Measurements from ENCODE around the gene CDHR3.

CDHR3 gene

DNA sequence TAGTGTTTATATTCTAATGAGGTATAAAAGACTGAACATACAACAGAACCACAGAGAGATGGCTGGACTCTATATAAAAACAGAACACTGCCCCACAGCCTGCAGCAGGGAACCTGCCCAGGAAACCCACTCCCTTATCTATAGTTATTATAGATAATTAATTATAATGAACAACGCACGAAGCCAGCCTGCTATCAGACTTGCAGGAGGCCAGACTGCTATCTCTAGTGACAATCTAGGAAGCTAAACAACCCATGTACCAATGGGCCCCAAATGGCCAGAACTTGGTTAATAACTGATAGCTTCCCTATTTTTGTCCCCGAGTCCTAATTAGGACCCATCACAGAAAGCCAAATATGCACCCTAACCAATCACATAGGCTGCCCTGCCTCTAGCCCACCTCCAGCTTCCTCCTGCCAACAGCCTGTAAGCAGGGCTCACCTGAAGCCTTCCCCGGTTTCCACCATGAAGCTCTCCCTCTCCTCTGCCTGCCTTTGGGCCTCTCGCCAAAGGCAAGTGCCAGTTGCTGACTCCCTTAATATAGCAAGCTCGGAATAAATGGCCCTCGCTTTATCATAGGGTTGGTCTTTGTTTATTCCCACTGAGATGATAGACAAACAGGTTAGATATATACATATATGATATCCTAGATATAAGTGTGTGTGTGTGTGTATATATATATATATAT, 74.6 kb downstream of the CDHR3 start:
- DNase-seq, result no peak
- Mint-ChIP-seq H3K27me3 (peaks cover 2% of the 10 kb centered on the region), H3K27ac (no peak overlapping the region), H3K9me3 (no peaks in the 10 kb centered on the region), H3K4me1 (peaks cover 17% of the 10 kb centered on the region), H3K4me3 (no peak overlapping the region), H3K36me3 (ENCODE audit: low read depth) (no peaks in the 10 kb centered on the region)
- ATAC-seq, result no peak

DNA sequence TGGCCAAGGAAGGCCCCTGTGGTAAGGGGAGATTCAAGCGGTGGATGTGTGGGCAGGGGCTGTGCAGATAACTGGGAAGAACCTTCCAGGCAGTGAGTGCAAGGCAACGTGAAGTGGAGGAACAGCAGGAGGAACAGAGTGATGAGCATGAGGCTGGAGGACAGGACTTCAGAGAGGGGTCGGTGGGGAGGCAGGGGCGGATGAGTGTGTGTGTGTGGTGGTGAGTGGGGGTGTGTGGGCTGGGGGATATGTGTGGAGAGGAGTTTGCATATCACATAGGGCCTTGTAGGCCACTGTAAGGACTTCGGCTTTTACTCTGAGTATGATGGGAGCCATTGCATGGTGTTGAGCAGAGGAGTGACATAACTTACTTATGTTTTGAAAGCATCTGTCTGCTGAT, 75.2 kb downstream of the CDHR3 start:
- no peaks in the 10 kb centered on the region for H3K36me3 Mint-ChIP-seq (ENCODE audit: low read depth)
- H3K4me1 Mint-ChIP-seq, result peaks cover 20% of the 10 kb centered on the region
- DNase-seq (no peak), ATAC-seq (no peak)
- H3K9me3 Mint-ChIP-seq, result no peaks in the 10 kb centered on the region
- H3K27ac Mint-ChIP-seq, result no peak overlapping the region
- no peak overlapping the region for H3K4me3 Mint-ChIP-seq
- peaks cover 2% of the 10 kb centered on the region for H3K27me3 Mint-ChIP-seq

DNA sequence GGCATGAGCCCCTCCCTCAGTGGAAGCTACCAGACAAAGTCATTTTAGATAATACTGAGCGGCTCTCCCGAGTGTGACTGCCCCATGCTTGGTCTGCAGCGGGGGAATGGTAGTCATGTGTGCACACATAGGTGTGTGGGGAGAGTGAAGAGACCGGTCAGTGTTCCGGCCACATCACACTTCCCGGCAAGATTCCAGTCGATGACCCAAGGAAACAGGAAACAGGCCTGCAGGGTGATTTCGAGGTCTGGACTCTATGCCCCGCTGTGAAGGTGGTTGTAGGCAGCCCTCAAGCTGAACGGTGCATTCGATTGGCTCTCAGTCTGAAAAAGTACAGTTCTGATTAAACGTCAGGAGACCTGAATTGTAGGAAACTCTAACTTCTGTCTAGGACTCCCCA, 75.9 kb downstream of the CDHR3 start:
- peaks cover 20% of the 10 kb centered on the region for H3K4me1 Mint-ChIP-seq
- ATAC-seq, result no peak
- H3K27me3 Mint-ChIP-seq, result peaks cover 2% of the 10 kb centered on the region
- H3K9me3 Mint-ChIP-seq, result no peaks in the 10 kb centered on the region
- H3K4me3 Mint-ChIP-seq, result no peak overlapping the region
- H3K27ac Mint-ChIP-seq, result no peak overlapping the region
- DNase-seq, result no peak
- H3K36me3 Mint-ChIP-seq (ENCODE audit: low read depth), result no peaks in the 10 kb centered on the region

DNA sequence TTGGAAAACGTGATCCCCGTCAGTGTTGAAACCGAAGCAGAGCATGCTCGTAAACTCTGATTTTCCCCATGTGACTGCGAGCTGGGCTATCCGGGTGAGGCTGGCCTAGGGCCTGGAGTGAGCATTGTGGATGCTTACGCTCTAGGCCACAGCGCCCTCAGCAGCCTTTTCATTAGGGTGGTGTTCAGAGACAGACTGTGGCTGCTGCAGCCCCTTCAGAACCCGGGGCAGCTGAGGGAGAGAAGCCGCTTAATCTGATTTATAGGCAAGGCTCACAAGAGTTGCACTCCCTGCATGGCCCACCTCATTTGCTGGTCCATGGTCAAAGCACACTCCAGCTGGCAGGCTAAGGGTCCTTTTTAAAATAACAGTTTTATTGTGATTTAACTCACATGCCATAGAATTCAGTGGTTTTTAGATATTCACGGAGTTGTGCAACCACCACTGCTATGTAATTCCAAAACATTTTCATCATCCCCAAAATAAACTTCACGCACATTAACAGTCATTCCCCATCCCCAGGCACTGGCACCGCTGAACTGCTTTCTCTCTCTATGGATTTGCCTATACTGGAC, 76.5 kb downstream of the CDHR3 start:
- Mint-ChIP-seq H3K36me3 (ENCODE audit: low read depth) (no peaks in the 10 kb centered on the region), H3K4me3 (no peak overlapping the region), H3K4me1 (peaks cover 20% of the 10 kb centered on the region), H3K27ac (no peak overlapping the region), H3K9me3 (no peaks in the 10 kb centered on the region), H3K27me3 (peaks cover 2% of the 10 kb centered on the region)
- DNase-seq (no peak), ATAC-seq (no peak)

DNA sequence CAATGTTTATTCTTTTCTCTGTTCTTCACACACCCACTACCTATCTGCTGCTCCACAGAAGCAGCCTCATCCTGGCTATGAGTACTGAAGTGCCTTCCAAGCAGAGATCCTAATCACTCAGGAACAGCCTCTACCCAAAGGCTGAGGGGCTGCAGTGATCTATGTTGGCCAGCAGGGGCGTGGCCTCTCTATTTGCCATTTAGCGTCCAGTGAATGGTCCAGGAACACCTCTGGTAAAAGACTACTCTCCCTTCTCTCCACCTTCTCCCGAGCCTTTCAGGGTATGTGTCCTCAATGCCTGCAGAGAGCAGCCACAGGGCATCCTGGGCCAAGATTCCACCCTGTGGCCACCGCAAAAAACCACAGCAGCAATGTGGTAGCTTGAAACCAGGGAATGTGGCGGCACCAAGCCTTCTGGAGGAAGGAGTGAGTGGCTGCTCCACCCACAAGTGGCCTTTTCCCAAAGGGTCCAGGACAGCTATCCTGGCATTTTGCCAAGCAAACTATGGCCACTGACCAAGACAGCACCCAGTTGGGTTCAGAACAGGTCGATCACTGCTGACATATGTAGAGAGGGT, 78.2 kb downstream of the CDHR3 start:
- no peaks in the 10 kb centered on the region for H3K36me3 Mint-ChIP-seq (ENCODE audit: low read depth)
- peaks cover 2% of the 10 kb centered on the region for H3K27me3 Mint-ChIP-seq
- peaks cover 20% of the 10 kb centered on the region for H3K4me1 Mint-ChIP-seq
- H3K27ac Mint-ChIP-seq, result no peak overlapping the region
- DNase-seq (peak; percentile 38), ATAC-seq (no peak)
- no peak overlapping the region for H3K4me3 Mint-ChIP-seq
- no peaks in the 10 kb centered on the region for H3K9me3 Mint-ChIP-seq

DNA sequence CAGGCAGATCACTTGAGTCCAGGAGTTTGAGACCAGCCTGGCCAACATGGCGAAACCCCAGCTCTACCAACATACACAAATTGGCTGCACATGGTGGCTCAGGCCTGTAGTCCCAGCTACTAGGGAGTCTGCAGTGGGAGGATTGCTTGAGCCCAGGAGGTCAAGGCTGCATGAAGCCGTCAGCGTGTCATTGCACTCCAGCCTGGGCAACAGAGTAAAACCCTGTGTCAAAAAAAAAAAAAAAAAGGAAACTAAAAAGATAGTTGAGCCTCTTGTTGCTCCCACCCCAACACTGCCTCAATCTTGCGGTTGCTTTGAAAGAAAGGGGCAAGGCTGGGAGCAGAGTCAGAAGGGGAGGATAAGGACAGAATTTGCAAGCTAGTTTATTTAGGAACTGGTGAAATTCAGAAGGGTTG, 79.1 kb downstream of the CDHR3 start:
- H3K27ac Mint-ChIP-seq, result no peak overlapping the region
- ATAC-seq (no peak), DNase-seq (no peak)
- H3K27me3 Mint-ChIP-seq, result peaks cover 2% of the 10 kb centered on the region
- no peaks in the 10 kb centered on the region for H3K36me3 Mint-ChIP-seq (ENCODE audit: low read depth)
- H3K4me1 Mint-ChIP-seq, result peaks cover 20% of the 10 kb centered on the region
- peak overlapping the region; percentile 1 for H3K4me3 Mint-ChIP-seq
- no peaks in the 10 kb centered on the region for H3K9me3 Mint-ChIP-seq

DNA sequence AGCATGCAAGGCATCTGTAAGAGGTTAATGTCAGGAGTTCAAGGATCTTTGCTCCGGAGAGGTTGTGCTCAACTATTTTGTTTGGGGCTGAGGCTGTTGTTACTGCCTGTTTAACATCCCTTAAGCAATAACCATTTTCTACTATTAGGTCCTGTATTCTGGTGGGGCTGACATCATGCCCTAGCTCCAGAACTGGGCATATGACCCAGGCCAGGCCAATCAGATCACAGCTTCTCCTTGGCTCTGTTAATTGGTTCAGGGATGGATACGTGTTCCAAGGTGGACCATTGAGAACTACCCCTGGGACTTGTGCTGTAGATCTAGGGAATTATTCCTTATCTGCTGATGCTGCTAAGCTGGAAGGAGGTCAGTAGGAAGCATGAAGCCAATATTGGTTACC, 82.1 kb downstream of the CDHR3 start:
- DNase-seq (no peak), ATAC-seq (no peak)
- peaks cover 2% of the 10 kb centered on the region for H3K27me3 Mint-ChIP-seq
- no peaks in the 10 kb centered on the region for H3K9me3 Mint-ChIP-seq
- no peaks in the 10 kb centered on the region for H3K36me3 Mint-ChIP-seq (ENCODE audit: low read depth)
- peaks cover 20% of the 10 kb centered on the region for H3K4me1 Mint-ChIP-seq
- no peak overlapping the region for H3K27ac Mint-ChIP-seq
- no peak overlapping the region for H3K4me3 Mint-ChIP-seq

DNA sequence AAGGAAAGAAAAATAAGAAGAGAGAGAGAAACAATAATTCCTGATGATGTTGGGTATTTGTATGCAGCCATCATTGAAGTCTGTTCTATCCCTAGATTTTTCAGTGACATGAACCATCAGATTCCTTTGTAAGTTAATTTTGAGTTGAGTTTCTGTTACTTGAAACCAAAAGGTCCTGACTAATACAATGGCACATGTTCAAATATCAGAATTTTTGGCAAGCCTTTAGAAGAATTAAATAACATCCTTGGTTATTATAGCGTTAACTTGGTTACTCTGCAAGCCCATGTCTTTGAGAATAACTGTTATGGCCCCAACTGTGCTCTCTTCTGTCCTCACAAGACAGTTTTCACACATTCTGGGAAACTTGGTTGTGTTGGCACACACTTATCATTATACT, 82.5 kb downstream of the CDHR3 start:
- no peak for DNase-seq
- Mint-ChIP-seq H3K9me3 (no peaks in the 10 kb centered on the region), H3K36me3 (ENCODE audit: low read depth) (no peaks in the 10 kb centered on the region), H3K27me3 (peaks cover 2% of the 10 kb centered on the region), H3K4me3 (no peak overlapping the region), H3K4me1 (peaks cover 20% of the 10 kb centered on the region), H3K27ac (no peak overlapping the region)
- ATAC-seq, result no peak

DNA sequence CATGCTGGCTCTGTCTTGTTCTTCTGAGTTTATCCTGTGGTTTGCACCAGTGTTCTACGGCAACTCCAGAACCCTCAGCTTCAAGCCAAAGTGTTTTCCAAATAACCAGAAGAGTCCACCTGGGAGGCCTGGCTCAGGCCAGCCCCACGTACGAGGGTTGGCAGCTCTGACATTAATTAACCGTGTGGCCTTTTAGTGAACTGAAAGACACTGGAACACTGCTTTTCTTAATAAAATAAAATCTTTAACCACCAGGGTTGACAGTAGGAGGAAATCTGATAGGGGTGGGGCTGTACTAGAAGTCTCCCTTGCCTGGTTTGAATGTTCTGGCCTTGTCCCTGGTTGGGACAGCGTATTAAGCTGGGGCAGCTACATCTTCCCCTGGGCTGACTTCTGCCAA, 84.1 kb downstream of the CDHR3 start:
- no peak for ATAC-seq
- no peak for DNase-seq
- no peaks in the 10 kb centered on the region for H3K9me3 Mint-ChIP-seq
- H3K4me3 Mint-ChIP-seq, result no peak overlapping the region
- H3K4me1 Mint-ChIP-seq, result peaks cover 7% of the 10 kb centered on the region
- H3K27ac Mint-ChIP-seq, result no peak overlapping the region
- H3K36me3 Mint-ChIP-seq (ENCODE audit: low read depth), result no peaks in the 10 kb centered on the region
- H3K27me3 Mint-ChIP-seq, result no peaks in the 10 kb centered on the region

DNA sequence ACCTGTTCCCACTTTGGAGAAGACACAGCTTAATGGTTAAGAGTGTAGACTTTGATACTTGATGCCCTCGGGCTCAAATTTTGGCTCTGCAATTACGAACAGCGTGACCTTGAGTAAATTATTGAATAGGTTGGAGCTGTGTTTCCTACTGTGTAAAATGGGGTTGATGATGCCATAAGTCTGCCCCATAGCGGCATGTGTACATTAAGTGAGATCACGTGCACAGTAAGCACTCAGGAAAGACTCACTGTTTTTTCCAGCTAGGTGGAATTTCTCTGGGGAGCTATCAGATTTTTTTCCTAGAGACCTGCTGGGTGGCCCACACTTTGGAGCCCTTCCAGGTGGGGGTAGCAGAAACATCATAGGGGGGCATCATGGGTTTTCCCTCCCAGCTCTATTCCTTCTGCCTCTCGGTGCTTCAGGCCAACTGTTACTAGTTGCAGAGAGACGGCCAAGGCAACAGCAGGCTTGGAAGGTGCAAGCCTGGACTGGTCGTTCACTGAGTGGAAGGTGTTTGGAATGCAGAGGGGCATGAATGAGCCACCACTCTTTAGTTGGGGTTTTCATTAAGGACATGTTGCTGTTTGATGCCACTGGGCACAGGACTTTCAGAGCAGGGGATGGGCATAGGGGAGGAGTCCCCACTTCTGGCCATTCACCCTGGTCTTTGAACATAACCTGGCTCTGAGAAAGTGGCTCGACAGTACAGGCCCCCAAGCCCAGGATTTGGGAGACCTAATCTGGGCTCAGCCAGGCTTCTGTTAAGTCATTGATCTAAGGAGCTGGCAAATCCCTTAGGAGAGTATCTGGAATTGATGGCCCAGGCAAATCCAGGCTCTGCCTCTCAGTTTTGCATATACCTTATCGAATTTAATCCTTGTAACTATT, 85.0 kb downstream of the CDHR3 start:
- no peak for DNase-seq
- Mint-ChIP-seq H3K9me3 (no peaks in the 10 kb centered on the region), H3K4me1 (no peaks in the 10 kb centered on the region), H3K27me3 (no peaks in the 10 kb centered on the region), H3K4me3 (no peak overlapping the region), H3K36me3 (ENCODE audit: low read depth) (no peaks in the 10 kb centered on the region), H3K27ac (no peak overlapping the region)
- no peak for ATAC-seq

DNA sequence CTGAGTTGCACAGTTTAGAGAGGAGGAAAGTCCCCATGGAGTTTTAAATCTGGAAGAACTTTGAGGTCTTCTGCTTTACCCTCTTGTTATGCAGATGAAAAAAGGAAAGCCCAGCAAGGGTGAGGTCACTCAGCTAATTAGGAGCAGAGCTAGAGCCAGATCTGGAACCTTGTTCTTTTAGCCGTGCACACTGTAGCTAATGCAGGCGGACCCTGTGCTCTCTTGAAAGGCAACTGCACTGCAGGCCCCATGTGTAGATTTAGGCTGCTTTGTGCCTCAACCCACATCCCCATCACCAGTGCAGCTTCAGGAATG, 85.6 kb downstream of the CDHR3 start:
- Mint-ChIP-seq H3K36me3 (ENCODE audit: low read depth) (no peaks in the 10 kb centered on the region), H3K4me3 (no peak overlapping the region), H3K27ac (no peak overlapping the region), H3K27me3 (no peaks in the 10 kb centered on the region), H3K4me1 (no peaks in the 10 kb centered on the region), H3K9me3 (no peaks in the 10 kb centered on the region)
- DNase-seq (no peak), ATAC-seq (no peak)

DNA sequence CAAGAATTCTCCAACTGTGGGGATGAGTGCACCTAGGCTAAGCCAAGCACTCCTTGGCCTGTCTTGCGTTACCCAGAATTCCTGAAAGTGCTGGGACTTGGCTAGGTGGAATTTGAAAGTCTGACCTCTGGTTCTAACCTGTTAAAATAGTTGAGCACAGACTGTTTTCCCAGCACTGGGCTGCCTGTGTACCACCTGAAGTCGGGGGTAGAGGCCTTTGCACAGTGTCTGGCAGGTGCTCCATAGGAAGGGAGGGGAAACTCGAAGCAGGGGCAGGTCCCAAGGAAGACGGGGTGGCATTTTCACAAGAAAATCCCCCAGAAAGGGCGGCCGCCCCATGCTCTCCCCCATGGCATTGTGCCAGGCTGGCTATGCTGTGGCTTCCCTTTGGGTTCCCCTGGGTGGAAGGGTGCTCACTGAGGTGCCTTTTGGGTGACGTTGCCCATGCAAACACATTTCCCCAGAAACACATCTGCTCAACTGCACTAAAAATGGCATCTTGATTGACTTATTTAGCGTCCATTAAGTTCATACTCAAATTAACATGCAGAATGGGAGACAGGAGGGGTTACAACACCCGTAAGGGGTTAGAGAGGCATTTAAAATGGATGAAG, 86.2 kb downstream of the CDHR3 start:
- ATAC-seq, result no peak
- Mint-ChIP-seq H3K27ac (no peak overlapping the region), H3K4me3 (no peak overlapping the region)

DNA sequence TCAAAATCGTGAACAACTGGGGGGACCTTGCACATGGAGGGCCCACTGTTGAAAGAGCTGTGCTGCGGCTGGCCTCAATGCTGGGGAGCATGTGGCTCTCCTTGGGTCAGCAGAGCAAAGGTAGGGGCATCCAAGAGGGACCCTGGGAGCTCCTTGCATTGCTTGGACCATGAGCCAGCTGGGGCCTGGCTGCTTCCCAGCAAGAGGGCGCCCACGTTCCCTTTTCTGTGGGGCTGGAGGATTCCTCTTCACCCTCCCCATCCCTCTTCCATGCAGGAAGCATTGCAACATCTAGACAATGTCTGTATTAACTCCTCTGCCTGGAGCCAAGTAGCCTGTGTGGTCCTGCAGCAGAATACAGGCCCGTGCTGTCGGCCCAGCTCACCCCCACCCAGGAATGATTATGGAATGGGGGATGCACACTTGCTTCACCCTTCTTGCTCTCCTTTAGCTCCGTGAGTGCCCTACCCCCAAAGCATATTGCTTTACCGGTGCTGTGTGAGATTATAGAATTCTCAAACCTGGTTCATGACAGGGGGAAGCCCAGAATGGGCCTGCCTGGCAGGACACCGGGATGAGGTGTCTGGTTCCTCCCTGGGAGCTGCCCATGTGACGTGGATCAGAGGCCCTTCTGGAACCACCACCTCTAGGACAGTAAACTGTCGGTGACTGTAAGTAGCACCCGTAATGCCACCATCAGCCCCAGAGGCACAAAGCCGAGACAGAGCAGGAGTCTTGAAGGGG, 87.1 kb downstream of the CDHR3 start:
- ATAC-seq (no peak), DNase-seq (no peak)
- H3K27me3 Mint-ChIP-seq, result no peaks in the 10 kb centered on the region
- H3K4me3 Mint-ChIP-seq, result no peak overlapping the region
- no peaks in the 10 kb centered on the region for H3K4me1 Mint-ChIP-seq
- no peaks in the 10 kb centered on the region for H3K36me3 Mint-ChIP-seq (ENCODE audit: low read depth)
- no peaks in the 10 kb centered on the region for H3K9me3 Mint-ChIP-seq
- no peak overlapping the region for H3K27ac Mint-ChIP-seq

More for the DNA sequence above, 86.2 kb downstream of the CDHR3 start:
- no peaks in the 10 kb centered on the region for H3K36me3 Mint-ChIP-seq (ENCODE audit: low read depth)
- no peak for DNase-seq
- no peaks in the 10 kb centered on the region for H3K4me1 Mint-ChIP-seq
- no peaks in the 10 kb centered on the region for H3K9me3 Mint-ChIP-seq
- no peaks in the 10 kb centered on the region for H3K27me3 Mint-ChIP-seq

DNA sequence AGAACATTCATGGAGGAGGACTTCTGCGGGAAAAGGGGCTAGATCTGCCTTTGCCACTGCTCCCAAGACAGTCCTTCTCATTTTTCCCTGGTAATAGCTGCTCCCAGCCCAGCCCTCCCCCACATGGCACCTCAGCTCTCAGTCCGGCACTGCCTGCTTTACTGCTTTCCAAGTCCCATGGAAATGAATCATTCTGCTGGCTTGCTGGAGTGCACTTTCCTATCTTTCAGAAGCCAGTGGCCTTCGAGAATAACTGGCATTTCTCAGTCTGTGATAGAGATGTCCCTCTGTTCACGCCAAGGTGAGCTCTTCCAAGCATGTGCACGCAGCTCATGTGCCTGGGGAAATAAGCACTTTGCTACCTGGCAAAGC, 87.7 kb downstream of the CDHR3 start:
- H3K36me3 Mint-ChIP-seq (ENCODE audit: low read depth), result no peaks in the 10 kb centered on the region
- no peak overlapping the region for H3K27ac Mint-ChIP-seq
- no peaks in the 10 kb centered on the region for H3K4me1 Mint-ChIP-seq
- H3K9me3 Mint-ChIP-seq, result no peaks in the 10 kb centered on the region
- H3K27me3 Mint-ChIP-seq, result no peaks in the 10 kb centered on the region
- no peak overlapping the region for H3K4me3 Mint-ChIP-seq
- no peak for DNase-seq
- ATAC-seq, result no peak
